RCC 7860 (cell line): Measurements from ENCODE around the gene RHOG.

ENCODE experiments used
- DNase-seq: peaks from one replicate; pipeline ENCODE4 v3.0.0-alpha.2; 2015; ENCODE audit warnings: low spot score
- FAIRE-seq: peaks from 2 replicates; lab custom pipeline; 2012; peaks lifted over from hg19 to GRCh38; lab: Jason Lieb, UNC

RHOG gene

GRCh38 chr11:3860375-3860774 is 19.6 kb upstream of the RHOG start:
- no peak for DNase-seq
- FAIRE-seq = no peak

GRCh38 chr11:3859373-3859881 is 18.7 kb upstream of the RHOG start:
- FAIRE-seq (no peak), DNase-seq (no peak)

DNA sequence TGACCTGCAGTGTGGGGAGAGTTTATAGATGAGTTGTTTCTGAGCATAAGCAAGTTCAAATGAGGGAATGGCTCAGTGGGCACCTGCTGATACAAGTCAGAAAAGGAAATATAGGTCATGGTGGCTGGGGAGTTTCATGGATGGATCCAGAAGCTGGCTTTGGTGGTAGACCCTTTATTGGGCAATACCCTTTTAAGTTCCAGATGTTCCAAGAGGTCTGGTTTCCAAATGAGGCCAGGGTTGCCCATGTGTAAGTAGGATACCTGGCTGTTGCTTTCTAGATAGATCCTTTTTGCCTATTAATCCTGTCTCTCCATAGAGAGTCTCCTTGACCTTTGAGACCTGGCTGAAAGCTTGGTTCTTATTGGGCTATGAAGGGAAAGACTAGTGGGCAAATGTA is 16.9 kb upstream of the RHOG start:
- no peak for DNase-seq
- FAIRE-seq = no peak

DNA sequence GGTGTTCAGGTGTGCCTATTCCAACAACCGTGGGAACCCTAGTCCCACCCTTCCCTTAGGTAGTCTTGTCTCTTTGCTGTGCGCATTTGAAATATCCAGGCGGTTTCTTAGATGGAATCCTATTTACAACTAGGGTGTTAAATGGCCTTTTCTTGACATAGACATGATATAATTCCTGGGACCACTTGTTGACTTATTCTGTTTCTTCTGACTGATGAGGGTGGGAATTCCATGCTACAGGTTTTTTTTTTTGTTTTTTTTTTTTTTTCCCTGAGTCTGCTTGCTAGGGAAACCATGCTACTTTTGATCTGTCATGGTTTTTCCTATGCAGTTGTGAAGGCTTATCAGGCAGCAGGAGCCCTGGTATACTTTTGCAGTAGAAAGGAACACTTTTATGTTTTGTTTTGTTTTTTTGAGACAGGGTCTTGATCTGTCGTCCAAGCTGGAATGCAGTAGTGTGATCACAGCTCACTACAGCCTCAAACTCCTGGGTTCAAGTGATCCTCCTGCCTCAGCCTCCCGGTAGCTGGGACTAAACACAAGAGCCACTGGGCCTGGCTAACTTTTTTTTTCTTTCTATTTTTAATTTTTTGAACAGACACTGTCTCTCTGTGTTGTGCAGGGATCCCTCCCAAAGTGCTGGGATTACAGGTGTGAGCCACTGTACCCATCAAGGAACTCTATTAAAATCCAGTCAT is 16.2 kb upstream of the RHOG start:
- no peak for DNase-seq
- FAIRE-seq = no peak

DNA sequence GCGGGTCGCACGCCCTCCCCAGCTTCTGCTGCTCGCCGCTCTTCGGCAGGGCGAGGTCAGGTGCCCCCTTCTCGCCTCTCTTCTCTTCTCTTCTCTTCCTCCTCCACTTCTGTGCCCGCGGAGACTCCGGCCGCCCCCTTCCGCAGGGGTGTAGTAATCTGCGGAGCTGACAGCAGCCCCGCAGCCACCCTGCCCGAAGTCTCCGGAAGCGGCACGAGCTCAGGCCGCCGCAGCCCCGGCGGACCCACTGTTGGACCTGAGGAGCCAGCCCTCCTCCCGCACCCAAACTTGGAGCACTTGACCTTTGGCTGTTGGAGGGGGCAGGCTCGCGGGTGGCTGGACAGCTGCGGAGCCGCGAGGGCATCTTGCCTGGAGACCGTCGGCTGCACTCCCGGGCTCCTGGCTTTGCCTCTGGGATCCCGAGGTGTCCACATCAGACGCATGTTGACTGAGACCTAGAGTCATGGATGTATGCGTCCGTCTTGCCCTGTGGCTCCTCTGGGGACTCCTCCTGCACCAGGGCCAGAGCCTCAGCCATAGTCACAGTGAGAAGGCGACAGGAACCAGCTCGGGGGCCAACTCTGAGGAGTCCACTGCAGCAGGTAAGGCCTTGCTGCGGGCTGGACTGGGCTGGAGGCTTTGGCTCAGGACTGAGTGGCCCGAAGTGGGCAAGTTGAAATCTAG is 15.2 kb upstream of the RHOG start:
- peak; percentile 28 for DNase-seq

GRCh38 chr11:3854977-3855807 is 14.4 kb upstream of the RHOG start, which contains the start of gene STIM1:
Gene STIM1, plus strand, starts transcription at chr11:3855664. Its CDS starts 607 bp downstream, at chr11:3856271.
- FAIRE-seq (no peak), DNase-seq (peak; percentile 77)

More for the DNA sequence above, 15.2 kb upstream of the RHOG start:
- FAIRE-seq = no peak

- DNase-seq = no peak
- no peak for FAIRE-seq
Measured at GRCh38 chr11:3854660-3854976, 13.9 kb upstream of the RHOG start.

GRCh38 chr11:3853899-3854659 is 13.3 kb upstream of the RHOG start:
- DNase-seq = no peak
- FAIRE-seq = no peak

DNA sequence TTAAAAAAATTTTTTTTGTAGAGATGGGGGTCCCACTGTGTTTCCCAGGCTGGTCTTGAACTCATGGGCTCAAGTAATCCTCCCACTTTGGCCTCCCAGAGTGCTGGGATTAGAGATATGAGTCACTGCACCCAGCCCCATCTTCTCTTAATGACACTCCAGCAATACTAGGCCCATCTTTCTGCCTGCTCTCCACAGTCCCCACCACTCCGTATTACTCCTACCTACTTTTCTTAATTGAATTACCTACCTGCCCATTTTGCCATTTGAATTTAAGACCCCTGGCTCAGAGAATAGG is 12.7 kb upstream of the RHOG start:
- no peak for FAIRE-seq
- no peak for DNase-seq

DNA sequence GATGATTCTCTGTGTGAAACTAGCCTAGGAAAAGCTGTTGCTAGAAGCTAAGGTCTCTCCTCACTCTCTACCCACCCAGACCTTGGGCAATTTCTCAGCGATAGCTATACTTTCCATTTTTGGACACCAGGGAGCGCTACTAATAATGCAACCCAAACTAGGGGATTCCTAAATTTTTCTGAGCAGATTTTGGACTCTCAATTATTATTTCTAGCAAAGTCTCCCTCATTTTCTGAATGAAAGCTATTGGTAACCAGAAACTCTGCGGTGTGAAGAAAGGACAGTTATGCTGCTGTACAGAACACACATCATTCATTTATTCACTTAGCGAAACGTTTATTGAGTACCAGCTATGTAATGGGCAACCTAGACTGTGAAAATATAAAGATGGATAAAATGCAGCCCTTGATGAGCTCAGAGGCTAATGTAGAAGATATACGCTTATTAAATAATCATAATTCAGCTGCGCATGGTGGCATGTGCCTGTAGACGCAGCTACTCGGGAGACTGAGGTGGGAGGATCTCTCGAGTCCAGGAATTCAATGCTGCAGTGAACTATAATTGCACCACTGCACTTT is 8.6 kb upstream of the RHOG start:
- FAIRE-seq = peak; percentile 12
- DNase-seq = peak; percentile 9

- DNase-seq = no peak
- no peak for FAIRE-seq
Measured at GRCh38 chr11:3845670-3846069, 4.9 kb upstream of the RHOG start.

GRCh38 chr11:3845246-3845645 is 4.5 kb upstream of the RHOG start:
- FAIRE-seq (no peak), DNase-seq (no peak)

DNA sequence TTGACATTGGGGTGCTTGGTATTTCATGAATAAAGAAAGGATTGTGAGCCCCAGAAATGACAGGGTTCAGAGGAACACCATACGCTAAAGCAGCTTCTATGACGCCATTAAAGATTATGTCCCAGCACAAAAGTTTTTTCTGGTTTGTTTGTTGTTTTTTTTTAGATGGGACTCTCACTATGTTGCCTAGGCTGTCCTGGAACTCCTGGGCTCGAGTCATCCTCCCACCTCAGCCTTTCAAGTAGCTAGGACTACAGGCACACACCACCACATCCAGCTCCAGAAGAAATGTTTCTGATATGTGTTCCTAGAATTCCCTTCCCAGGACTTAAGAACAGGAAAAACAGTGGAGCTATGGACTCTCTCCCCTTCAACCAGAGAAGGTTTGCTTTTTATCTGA is 2.6 kb upstream of the RHOG start:
- no peak for FAIRE-seq

GRCh38 chr11:3841426-3842350 is 929 bp upstream of the RHOG start:
- no peak for FAIRE-seq
- DNase-seq = peak; percentile 65

More for the DNA sequence above, 2.6 kb upstream of the RHOG start:
- DNase-seq = no peak

DNA sequence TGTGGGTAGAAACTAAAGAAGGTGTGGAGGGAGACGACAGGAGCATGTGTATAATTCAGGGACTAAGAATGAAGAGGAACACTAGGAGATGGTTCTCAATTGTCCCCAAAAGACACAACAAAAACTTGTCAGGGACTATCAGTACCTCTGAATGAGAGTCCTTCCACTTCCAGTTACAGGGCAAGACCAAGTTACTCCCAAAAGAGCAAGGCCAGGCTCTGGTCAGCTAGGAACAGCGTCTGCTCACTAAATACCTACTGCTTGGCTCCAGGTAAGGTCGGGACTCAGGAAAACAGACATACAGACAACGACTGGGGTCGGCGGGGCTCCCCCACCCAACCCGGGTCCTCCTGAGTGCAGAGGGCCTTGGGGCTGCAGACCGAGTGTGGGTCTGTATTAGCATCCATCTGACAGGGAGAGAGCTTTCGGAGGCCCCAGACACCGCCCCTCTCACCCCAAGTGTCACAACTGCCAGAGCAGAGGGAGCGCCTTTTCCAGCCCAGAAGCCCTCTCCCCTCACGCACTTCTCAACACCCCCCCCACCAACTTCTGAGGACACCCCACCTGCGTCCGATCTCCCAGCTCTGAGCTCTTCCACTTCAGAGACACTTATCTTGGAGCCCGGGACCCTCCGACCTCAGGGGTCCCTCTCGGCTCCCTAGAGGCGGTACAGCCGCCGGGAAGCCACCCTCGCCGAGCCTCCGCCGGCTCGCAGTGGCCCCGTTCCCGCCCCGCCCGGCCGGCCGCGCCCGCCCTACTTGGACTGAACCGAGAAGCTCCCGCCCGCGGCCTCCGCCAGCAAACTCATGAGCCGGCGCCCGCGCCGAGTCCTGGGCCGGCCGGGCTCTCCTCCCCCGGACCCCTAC is 522 bp downstream of the RHOG start:
- DNase-seq (no peak), FAIRE-seq (no peak)

- DNase-seq (no peak), FAIRE-seq (no peak)
Measured at GRCh38 chr11:3838504-3838903, 2.3 kb downstream of the RHOG start.

DNA sequence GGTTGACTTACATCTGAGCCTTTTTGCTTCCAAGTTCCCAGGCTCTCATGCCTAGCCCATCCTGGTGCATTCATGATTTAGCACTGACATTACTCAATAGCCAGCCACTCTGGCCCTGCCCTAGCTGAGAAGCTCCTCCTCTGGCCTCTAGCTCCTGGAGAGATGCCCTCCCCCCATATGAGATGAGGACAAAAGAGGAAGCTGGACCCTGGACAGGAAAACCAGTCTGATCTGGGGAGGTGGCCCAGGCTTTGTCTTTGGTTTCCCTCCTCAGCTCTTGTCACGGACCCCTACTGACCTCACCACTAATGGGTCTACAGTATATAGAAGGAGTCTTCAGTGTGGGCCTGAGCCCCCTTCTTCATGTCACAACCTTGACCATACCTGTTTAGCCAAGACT is 3.0 kb downstream of the RHOG start:
- no peak for FAIRE-seq
- no peak for DNase-seq

DNA sequence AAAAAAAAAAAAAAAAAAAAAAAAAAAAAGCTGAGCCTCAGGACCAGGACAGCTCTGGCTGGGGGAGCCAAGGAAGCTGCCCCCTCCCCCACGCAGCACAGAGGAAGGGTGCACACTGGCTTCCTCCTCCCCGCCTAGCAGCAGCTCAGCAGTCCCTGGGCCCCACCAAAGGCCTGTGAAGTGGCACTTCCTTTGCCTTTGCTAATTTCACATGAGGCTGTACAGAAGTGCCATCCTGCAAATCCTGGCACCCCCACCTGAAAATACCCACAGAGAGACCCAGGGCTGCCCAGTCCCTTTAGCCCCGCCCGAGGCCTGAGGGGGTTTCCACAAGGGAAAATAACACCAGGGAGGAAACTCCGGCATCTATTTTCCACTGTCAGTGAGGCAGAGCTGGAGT is 3.9 kb downstream of the RHOG start:
- DNase-seq (no peak), FAIRE-seq (no peak)

GRCh38 chr11:3835751-3836150 is 5.0 kb downstream of the RHOG start:
- DNase-seq (no peak), FAIRE-seq (no peak)
